NCI-H446 (cell line): Measurements from ENCODE around the gene DUOXA2.

Experiments
- DNase-seq, 2 experiments: peaks; one replicate each; lab custom pipeline; 2025; lab: John Stamatoyannopoulos, UW

Gene DUOXA2

DNA sequence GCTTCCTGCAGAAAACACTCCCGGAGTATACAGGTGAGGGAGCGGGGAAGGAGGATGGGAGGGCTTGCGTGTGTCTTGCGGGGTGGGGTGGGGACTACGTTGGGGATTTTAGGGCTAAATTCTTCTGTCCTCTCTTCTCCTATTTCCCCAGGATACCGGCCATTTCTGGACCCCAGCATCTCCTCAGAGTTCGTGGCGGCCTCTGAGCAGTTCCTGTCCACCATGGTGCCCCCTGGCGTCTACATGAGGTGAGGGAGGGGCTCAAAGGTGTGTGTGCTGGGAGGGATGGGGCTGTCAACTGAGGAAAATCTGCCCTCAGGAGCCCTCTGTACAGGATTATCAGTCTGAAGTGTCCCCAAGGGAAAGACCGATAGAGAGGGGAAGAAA is 22.2 kb downstream of the DUOXA2 start:
- no peak for DNase-seq

DNA sequence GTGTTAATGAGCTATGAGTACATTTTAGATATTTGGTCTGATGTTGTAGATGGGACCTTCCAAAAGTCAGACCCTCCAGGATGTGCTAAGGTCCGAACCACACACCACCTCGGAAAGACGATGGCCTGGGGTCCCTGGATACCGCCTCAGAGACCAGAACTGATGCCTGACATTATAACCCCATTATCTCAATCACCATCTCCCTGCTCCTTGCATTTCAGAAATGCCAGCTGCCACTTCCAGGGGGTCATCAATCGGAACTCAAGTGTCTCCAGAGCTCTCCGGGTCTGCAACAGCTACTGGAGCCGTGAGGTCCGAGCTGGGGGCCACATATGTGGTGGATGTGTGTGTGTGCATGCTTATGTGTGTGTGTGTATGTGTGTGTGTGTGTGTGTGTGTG is 23.6 kb downstream of the DUOXA2 start:
- DNase-seq: no peak

DNA sequence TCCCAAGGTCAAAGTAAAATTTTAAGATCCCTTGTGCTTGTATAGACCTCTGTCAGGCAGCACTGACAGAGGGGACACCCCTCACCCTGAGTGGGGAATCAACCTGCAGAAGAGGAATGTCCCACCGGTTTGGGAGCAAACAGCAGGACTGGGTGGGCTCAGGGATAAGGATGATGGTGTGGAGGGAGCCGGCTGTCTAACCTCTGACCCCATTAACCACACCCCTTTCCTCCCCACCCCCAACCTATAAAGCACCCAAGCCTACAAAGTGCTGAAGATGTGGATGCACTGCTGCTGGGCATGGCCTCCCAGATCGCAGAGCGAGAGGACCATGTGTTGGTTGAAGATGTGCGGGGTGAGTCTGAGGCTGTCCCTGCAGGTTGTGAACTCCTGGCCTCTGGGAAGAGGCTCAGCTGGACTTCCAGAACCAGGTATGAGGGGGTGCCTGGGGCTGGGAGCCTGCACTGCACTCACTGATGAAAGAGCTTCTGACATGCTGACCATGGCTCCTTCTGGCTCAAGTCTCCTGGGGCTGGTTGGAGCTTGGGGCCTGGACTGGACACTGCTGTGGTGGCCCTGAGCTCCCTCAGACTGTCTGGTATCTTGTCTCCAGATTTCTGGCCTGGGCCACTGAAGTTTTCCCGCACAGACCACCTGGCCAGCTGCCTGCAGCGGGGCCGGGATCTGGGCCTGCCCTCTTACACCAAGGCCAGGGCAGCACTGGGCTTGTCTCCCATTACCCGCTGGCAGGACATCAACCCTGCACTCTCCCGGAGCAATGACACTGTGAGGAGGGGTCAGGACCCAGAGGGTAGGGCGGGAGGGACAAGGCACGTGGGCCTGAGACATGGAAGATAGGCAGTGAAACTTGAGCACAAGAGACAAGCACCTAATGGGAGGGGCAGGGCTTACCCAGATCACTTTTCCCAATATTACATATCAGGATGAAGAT is 25.0 kb downstream of the DUOXA2 start:
- no peak for DNase-seq

DNA sequence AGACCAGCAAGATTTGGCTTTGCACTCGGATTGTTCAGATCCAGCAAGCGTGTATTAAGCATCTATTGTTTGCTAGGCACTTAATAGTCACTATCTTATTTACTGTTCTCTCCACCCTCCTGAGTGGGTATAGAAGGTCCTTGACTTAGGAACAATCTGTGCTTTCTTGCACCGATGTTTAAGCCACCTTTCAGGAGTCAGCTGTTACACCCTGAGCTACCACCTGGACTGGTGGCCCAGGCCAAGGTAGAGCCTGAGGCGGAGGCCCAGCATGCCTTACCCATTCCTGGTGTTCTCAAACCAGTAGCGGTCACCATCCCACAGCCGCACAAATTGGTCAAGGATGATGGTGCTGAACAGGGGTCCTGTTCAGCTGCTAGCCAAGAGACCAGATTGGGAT is 25.6 kb downstream of the DUOXA2 start:
- DNase-seq: no peak

DNA sequence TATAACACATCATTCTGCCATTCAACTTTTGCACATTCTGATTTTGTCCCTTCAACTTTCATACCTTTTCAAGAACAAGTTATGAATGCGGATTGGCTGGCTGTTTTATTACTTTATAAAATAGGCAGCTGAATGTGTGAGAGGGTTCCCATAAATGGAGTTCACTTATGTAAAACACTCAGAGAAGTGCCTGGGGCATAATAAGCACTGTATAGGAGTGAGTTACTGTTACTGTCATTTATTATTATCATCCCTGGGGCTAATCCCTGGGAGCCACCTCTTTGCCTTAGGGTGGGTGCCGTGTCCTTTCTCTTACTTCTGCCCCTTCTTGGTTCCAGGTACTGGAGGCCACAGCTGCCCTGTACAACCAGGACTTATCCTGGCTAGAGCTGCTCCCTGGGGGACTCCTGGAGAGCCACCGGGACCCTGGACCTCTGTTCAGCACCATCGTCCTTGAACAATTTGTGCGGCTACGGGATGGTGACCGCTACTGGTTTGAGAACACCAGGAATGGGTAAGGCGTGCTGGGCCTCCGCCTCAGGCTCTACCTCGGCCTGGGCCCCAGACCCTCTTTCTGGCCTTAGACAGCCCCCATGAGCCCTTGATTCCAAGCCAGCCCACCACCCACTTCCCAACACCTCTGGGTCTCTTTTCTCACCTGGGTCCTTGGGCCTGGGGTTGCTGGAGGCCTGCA is 26.6 kb downstream of the DUOXA2 start:
- DNase-seq: no peak

DNA sequence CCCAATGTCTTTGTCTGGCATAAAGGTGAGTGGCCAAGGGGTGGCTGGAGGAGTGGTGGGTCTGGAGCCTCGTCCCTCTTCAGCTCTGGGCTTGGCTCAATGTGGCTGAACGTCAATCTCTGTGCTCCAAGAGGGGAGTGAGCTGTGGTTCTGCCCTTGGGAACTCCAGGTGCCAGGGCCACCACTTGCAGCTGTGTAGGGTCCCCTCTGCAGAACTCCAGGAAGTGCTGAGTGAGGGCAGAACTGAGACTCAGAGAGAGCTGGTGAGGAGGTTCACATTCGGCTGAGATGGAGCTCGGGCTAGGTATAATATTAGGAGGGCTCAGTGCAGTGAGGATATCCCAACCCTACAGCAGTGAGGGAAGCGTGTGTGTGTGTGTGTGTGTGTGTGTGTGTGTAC is 27.3 kb downstream of the DUOXA2 start:
- no peak for DNase-seq

DNA sequence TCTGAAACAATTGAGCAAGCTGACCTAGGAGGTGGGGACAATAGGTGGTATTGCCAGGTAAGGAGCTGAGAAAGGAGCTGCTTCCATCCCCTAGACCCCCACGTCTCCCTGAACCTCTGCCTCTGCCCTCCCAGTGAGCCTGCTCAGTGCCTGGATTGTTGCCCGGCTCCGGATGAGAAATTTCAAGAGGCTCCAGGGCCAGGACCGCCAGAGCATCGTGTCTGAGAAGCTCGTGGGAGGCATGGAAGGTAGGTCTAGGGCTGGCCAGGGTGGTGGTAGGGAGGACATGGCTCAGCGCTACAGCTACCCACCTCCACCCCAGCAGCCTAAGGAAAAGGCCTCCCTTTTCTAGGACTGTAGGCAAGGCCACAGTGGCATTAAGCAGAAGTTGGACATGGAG is 28.9 kb downstream of the DUOXA2 start:
- DNase-seq: no peak

DNA sequence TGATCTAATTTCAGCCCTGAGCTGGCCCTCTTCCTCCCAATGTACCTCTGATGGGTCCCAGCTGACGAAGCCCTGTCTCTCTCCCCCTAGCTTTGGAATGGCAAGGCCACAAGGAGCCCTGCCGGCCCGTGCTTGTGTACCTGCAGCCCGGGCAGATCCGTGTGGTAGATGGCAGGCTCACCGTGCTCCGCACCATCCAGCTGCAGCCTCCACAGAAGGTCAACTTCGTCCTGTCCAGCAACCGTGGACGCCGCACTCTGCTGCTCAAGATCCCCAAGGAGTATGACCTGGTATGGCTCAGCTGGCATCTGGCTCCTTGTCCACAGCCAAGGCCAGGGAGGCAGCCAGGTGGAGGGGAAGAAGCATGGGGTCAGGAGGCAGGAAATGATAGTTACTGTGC is 29.8 kb downstream of the DUOXA2 start:
- no peak for DNase-seq

DNA sequence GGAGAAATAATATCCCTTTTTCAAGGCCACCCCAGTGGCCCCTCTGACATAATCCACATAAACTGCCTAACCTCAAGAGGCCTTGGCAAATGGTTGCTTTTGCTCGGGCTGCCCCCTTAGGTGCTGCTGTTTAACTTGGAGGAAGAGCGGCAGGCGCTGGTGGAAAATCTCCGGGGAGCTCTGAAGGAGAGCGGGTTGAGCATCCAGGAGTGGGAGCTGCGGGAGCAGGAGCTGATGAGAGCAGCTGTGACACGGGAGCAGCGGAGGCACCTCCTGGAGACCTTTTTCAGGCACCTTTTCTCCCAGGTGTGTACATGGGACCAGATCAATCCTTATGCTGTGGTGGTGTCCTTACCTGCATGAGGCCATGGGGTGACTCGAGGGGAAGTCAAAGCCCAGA is 30.6 kb downstream of the DUOXA2 start:
- DNase-seq: no peak

DNA sequence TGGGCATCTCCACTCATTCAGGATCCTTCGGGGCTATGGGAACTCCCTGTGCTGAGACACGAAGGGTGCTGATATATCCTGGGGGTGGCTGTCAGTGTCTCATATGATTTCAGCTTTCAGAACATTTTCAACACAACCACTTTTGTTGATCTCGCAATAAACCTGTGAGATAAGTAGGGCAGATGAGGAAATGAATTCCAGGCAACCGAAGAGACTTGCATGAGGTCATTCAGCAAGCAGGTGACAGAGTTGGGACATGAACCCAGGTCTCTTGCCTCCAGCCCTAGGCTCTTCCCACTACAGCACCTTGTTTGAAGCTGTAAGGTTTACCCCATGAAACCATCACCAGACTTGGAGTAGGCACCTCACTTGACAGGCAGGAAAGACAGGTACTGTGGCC is 32.3 kb downstream of the DUOXA2 start:
- no peak for DNase-seq

DNA sequence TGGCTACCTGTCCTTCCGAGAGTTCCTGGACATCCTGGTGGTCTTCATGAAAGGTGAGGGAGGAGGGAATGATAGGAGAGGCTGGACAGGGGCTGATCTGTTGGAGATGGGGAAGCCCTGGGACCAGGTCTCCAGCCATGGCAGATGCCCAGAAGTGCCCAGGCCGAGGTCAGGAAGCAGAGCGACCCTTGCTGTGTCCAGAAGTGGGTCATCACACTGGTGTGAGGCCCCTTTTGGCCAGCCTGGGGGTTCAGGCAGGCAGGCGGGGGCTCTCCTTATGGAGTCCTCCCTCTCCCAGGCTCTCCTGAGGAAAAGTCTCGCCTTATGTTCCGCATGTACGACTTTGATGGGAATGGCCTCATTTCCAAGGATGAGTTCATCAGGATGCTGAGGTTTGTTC is 33.5 kb downstream of the DUOXA2 start:
- DNase-seq: no peak

DNA sequence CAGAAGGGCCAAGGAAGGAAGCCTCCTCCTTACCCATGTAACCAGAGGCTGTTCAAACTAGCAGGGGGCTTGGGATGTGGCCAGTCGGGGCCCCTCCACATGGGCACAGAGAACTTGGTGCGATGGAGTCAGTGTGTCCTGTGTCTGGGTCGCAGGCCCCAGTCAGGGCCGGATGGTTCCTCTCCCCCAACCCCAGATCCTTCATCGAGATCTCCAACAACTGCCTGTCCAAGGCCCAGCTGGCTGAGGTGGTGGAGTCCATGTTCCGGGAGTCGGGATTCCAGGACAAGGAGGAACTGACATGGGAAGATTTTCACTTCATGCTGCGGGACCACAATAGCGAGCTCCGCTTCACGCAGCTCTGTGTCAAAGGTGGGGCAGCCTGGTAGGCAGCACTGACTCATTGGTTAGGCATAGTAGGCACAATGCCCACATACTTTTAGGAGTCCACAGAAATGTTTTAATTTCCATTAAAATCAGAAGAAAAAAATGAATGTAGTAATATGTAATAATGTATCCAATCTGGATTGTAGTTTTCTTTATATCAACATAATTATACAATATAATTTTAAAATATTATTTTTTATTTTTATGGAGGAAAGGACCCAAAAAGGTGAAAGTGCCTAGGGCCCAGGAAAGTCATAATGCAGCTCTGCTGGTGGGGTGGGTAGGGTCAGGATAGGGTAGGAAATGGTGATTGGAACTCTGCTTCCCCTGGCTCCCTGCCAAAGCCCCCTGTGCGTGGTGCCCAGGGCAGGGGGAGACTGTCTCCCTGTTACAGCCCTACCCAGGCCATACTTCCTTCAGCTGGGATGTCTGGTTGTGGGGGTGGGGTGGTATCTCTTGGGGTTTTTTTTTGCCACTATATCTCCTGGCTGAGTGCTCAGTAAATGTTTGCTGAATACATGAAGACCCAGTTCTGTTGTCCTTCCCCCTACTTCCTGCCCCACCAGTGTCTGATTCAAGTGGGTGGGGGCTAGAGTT is 34.2 kb downstream of the DUOXA2 start:
- no peak for DNase-seq

DNA sequence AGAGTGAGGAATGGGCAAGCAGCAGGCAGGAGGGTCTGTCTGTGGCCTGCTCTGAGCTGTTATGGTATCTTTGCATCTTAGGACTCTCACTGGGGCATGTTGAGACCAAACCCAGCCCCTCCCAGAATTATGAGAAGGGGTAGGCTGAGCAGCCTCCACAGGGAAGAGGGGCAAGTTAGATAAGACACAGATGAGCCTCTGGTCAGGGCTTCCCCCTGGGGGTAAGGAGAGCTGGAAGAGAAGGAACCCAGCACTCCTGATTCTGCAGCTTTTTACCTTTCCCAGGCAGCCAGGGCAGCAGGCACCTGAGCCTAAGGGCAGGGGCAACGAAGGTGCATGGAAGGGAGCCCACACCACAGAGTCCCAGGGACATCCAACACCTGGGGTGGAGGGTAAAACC is 34.9 kb downstream of the DUOXA2 start:
- DNase-seq: no peak

DNA sequence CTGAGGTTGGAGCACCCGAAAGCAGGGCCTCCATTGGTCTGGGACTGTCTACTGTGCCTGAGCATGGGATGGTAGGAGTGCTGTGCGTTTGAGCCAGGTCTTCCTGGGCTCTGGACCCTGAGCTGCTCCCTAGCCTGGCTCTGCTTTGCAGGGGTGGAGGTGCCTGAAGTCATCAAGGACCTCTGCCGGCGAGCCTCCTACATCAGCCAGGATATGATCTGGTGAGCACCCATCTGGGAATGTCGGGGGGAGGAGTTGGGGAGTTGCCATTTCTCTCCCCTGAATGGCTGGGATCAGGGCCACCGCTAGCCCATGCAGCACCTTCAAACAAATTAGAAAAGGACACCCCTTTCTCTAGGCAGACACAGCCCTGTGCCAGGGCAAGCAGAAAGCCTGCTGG is 36.4 kb downstream of the DUOXA2 start:
- no peak for DNase-seq

DNA sequence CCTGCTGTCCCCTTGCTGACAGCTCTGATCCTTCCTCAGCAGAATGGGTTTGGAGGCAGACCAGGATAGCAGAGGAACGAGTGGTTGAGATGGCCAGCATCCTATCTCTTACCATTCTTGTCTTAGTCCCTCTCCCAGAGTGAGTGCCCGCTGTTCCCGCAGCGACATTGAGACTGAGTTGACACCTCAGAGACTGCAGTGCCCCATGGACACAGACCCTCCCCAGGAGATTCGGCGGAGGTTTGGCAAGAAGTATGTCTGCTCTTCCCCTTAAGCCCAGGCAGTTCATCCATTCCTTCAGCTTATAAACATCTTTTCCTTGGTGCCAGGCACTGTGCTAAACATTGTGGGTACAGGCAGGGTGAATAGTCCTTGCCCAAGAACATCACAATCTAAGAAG is 36.9 kb downstream of the DUOXA2 start:
- DNase-seq: no peak

DNA sequence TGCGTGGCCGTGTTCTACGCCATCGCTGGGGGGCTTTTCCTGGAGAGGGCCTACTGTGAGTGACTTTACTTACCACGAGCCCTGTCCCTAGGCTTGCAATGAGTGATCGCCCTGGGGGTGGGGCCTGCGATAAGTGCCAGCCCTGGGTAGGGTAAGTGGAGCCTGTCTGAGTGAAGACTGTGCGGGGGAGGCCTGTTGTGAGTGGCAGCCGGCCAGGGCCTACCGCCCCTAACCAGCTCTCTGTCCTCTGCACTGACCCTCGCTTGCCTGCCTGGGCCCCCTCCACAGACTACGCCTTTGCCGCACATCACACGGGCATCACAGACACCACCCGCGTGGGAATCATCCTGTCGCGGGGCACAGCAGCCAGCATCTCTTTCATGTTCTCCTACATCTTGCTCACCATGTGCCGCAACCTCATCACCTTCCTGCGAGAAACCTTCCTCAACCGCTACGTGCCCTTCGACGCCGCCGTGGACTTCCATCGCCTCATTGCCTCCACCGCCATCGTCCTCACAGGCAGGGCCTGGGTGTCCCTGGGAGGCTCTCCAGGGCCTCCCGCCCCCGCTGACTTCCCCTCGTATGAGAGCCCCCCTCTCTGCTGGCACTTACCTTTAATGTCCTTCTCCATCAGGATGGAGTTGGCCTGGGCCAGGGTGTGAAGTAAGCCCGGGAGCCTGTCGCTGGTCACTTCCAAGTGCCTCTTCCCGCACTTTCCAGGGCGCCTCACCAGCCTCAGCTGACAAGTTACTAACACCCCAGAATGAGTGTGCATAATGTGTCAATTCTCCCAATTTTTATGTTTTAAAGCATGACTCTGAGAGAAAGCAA is 38.1 kb downstream of the DUOXA2 start:
- no peak for DNase-seq

DNA sequence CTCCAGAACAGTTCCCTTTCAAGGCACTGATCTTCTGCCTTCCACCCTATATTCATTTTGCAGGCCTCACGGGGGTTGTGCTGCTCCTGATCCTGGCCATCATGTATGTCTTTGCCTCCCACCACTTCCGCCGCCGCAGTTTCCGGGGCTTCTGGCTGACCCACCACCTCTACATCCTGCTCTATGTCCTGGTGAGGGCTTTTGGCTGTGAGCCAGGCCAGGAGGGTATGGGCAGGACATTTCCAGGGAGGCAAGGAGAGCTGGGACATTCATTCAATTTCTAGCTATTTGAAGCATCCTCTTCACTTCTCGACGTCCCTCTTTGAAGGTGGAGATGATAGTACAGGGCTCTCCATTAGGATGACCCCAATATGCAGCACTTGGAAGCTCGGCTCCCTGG is 41.6 kb downstream of the DUOXA2 start:
- no peak for DNase-seq

DNA sequence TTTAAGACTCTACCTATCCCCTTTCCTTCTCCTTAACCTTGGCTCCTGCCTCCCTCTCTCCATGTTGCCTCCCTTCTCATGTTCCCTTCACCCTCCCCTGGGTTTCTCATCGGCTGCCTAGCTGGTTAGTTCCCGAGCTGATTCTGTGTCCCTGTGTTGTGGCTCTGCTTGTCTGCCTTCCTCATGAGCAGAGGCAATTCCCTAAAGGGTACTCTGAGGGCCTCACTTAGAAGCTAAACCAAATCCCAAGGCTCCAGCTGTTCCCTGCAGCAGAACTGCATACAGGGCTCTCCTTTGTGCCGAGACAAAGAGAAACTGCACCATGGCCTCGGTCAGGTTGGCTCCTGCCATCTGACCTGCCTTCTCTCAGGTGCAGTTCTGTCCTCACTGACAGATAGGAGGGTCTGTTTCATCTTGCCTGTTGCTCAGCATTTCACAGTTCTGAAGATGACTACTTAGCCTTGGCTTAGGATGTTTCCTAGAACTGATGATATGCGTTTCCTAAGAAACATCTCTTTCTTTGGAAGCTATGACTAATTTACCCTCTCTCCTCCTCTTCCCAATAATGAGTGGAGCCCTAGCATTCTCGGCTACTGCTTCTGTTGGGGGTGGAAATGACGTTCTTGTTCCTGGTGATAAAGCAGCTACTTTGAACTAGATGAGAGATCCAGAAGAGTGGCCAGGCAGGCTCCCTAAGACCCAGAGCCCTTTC is 42.8 kb downstream of the DUOXA2 start:
- no peak for DNase-seq

DNA sequence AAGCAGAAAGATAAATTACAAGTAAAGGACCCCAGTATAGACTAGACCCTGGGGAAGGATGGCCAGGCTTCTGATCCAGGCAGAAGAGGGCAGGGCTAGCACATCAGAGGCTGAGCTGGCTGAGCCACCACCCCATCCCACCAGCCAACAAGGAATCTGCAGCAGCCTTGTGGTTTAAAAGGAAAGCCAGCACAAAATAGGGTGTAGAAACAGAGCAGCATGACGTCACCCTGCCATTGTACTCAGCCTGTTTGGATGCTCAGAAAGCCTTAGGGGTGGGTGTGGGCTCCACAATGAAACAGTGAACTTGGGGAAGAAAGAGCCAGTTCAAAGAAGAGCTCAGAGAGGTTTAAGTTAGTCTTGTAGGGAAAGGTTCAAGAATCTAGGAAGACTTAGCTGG is 43.8 kb downstream of the DUOXA2 start:
- DNase-seq: no peak

DNA sequence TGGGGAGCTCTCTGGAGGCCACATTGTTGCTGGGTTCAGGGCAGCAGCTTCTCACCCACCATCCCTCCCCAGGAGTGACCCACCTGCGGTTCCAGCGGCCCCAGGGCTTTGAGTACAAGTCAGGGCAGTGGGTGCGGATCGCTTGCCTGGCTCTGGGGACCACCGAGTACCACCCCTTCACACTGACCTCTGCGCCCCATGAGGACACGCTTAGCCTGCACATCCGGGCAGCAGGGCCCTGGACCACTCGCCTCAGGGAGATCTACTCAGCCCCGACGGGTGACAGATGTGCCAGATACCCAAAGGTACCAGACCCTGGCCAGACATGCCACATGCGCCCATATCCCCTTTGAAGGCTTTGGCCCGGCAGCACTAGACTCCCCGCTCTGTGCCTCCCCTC is 47.5 kb downstream of the DUOXA2 start:
- no peak for DNase-seq
